ENCODE measurements around the gene LMNTD2.

LMNTD2 gene

DNA sequence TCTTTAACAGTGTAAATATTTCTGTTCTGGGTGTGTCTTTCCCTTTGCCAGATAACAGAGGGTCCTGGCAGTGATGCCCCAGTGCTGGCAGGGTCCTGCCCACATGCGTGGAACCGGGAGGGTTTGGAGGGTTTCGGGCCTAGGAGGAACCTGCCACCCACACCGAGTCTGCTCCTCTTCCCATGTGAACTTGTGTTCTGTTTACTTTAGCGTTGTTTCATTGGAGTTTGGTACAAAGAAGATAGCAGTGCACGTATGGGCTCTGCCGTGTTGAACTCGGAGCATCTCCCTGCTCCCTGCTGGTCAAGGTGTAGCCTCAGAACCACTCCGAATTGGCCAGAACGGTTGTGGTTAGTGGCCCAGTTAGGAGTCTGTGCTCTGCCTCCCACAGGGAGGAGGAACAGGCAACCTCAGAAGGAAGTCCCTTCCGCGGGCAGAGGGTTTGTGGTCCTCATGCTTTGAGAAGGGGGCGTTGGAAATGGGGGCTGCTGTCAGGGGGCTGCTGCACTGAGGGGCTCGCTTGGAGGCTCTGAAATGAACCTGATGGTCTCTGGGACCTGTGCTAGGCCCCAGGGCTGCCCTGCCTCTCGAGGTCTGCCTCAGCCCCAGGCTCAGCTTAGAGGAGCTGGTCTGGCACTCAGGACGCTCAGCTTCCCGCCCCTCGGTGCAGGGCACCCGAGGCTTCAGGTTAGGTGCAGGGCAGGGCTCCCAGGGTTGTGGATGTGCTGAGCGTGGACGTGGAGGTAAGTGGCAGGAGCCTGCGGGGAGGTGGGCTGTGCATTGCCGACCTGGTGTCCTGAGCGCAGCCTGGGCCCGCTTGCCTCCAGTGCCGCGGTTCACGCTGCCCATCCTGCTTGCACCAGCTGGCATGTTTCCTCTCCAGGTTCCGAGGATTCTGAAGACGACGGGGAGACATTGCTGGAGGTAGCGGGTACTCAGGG, 26.1 kb upstream of the LMNTD2 start:
- no peak for TF ChIP-seq TAF1 (IDR thresholded peaks at IDR 0.05; ENCODE audit: low read depth)

DNA sequence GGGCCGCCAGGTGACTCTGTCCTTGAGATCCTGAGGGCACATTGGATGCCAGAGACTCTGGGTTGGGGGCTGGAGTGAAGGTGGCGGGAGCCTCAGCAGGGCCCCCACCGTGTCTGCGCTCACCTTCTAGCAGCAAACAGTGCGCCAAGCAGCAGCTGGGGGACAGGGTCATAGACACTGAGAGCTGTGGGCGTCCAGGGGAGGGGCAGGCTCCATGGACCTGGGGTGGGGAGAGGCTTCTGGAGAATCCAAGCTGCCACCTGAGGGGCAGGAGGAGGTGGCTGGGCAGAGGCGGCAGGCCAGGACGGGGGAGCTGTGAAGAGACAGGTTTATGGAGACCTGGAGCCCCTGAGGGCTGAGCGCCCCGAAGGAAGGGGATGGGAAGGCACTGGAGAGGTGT, 23.7 kb upstream of the LMNTD2 start:
- TF ChIP-seq, protein P1, sequence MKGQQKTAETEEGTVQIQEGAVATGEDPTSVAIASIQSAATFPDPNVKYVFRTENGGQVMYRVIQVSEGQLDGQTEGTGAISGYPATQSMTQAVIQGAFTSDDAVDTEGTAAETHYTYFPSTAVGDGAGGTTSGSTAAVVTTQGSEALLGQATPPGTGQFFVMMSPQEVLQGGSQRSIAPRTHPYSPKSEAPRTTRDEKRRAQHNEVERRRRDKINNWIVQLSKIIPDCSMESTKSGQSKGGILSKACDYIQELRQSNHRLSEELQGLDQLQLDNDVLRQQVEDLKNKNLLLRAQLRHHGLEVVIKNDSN (IDR thresholded peaks at IDR 0.05), result no peak
- TF ChIP-seq, protein P2, sequence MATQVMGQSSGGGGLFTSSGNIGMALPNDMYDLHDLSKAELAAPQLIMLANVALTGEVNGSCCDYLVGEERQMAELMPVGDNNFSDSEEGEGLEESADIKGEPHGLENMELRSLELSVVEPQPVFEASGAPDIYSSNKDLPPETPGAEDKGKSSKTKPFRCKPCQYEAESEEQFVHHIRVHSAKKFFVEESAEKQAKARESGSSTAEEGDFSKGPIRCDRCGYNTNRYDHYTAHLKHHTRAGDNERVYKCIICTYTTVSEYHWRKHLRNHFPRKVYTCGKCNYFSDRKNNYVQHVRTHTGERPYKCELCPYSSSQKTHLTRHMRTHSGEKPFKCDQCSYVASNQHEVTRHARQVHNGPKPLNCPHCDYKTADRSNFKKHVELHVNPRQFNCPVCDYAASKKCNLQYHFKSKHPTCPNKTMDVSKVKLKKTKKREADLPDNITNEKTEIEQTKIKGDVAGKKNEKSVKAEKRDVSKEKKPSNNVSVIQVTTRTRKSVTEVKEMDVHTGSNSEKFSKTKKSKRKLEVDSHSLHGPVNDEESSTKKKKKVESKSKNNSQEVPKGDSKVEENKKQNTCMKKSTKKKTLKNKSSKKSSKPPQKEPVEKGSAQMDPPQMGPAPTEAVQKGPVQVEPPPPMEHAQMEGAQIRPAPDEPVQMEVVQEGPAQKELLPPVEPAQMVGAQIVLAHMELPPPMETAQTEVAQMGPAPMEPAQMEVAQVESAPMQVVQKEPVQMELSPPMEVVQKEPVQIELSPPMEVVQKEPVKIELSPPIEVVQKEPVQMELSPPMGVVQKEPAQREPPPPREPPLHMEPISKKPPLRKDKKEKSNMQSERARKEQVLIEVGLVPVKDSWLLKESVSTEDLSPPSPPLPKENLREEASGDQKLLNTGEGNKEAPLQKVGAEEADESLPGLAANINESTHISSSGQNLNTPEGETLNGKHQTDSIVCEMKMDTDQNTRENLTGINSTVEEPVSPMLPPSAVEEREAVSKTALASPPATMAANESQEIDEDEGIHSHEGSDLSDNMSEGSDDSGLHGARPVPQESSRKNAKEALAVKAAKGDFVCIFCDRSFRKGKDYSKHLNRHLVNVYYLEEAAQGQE (IDR thresholded peaks at IDR 0.05; ENCODE audit: low read depth), result no peak
- no peak for TF ChIP-seq RAD21 (IDR thresholded peaks at IDR 0.05; ENCODE audit: low read depth)
- no peak for TF ChIP-seq CEBPB (IDR thresholded peaks at IDR 0.05)
- TF ChIP-seq YY1 (IDR thresholded peaks at IDR 0.05; ENCODE audit: low read depth), result no peak
- no peak for TF ChIP-seq TAF1 (IDR thresholded peaks at IDR 0.05; ENCODE audit: low read depth)
- no peak for TF ChIP-seq ZBTB7A (IDR thresholded peaks at IDR 0.05; ENCODE audit: low read depth)
- TF ChIP-seq, protein P3, sequence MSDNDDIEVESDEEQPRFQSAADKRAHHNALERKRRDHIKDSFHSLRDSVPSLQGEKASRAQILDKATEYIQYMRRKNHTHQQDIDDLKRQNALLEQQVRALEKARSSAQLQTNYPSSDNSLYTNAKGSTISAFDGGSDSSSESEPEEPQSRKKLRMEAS (IDR thresholded peaks at IDR 0.05), result no peak
- TF ChIP-seq TEAD4 (IDR thresholded peaks at IDR 0.05), result no peak
- TF ChIP-seq EP300 (IDR thresholded peaks at IDR 0.05; ENCODE audit: borderline replicate concordance), result no peak
- no peak for TF ChIP-seq EGR1 (IDR thresholded peaks at IDR 0.05)
- no peak for TF ChIP-seq TCF12 (IDR thresholded peaks at IDR 0.05; ENCODE audit: low read depth)
- no peak for TF ChIP-seq FOXM1 (IDR thresholded peaks at IDR 0.05; ENCODE audit: borderline replicate concordance, low read depth)
- no peak for TF ChIP-seq CREB1 (IDR thresholded peaks at IDR 0.05; ENCODE audit: low read depth)
- no peak for TF ChIP-seq NFIC (IDR thresholded peaks at IDR 0.05)

DNA sequence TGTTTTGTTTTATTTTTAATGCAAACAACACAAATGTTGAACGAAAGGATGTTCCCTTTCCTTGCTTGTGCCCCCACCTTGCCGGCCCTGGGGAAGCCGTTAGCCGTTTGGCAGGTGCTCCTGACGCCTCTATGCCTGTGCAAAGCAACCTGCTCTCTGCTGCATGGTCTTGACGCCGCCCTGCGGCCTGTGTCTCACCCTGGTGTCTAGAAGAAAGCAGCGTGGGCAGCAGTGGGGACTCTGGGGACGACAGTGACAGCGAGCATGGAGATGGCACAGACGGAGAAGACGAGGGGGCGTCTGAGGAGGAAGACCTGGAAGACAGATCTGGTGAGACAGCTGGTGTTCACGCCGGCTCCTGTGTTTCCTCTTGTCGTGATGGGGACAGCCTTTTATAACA, 21.2 kb upstream of the LMNTD2 start:
- TF ChIP-seq TEAD4 (IDR thresholded peaks at IDR 0.05), result no peak
- no peak for TF ChIP-seq TAF1 (IDR thresholded peaks at IDR 0.05; ENCODE audit: low read depth)

DNA sequence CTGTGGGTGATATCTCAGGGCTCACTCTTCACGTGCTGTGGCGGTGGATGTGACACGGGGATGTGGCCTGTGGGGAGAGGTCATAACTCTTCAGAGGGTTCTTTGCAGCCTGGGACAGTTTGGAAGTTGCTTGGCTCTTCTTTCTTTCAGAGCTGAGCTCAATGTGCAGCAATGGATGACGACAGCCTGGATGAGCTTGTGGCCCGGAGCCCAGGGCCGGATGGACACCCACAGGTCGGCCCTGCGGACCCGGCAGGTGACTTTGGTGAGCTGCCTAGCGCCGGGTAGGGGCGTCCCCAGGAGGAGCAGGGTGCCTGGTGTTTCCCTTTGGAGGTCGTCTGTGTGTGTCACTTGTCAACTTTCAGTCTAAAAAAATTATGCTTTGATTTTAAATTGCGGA, 20.8 kb upstream of the LMNTD2 start:
- TF ChIP-seq ZBTB7A (IDR thresholded peaks at IDR 0.05; ENCODE audit: low read depth) (no peak), TAF1 (IDR thresholded peaks at IDR 0.05; ENCODE audit: low read depth) (no peak), YY1 (IDR thresholded peaks at IDR 0.05; ENCODE audit: low read depth) (no peak), TCF12 (IDR thresholded peaks at IDR 0.05; ENCODE audit: low read depth) (no peak), NFIC (IDR thresholded peaks at IDR 0.05) (no peak), FOXM1 (IDR thresholded peaks at IDR 0.05; ENCODE audit: borderline replicate concordance, low read depth) (no peak), CREB1 (IDR thresholded peaks at IDR 0.05; ENCODE audit: low read depth) (no peak), EGR1 (IDR thresholded peaks at IDR 0.05) (no peak), TEAD4 (IDR thresholded peaks at IDR 0.05) (no peak), EP300 (IDR thresholded peaks at IDR 0.05; ENCODE audit: borderline replicate concordance) (no peak), CEBPB (IDR thresholded peaks at IDR 0.05) (no peak)
- TF ChIP-seq, protein P2 (IDR thresholded peaks at IDR 0.05; ENCODE audit: low read depth), result no peak
- TF ChIP-seq, protein P1 (IDR thresholded peaks at IDR 0.05), result no peak

DNA sequence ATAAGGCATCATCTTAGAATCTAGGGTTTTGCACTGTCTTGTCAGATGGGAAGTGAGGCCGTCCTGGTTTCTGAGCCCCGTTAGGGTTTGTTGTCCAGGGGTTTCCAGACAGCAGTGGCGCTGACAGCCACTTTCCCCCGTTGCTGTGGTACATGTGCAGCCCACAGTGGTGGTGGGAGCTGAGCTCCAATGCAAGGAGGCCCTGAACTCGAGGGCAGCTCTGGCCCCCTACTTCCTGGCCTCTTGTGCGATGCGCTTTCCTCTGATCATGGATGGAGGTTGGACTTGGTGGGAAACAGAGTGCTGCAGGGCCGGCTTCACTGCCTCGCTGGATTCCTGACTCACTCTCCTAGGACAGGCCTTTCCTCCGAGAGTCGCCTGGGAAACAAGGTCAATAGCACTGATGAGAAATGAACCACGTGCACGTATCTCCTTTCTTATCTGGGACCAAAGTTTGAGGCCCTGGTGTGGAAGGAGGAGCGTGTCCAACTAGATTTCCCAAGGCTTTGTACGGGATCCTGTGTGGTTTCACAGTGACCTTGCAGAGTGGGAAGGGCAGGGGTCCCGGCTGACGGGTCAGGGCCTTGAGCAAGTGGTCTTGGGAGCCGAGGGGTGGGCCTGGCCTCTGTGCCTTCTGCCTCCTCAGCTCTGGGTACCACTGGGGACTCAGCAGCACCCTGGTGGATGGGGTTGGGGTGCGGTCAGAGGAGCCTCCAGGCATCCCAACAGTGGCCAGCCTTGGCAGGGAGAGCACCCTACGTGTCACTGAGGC, 19.5 kb upstream of the LMNTD2 start:
- TF ChIP-seq NFIC (IDR thresholded peaks at IDR 0.05) (no peak), FOXM1 (IDR thresholded peaks at IDR 0.05; ENCODE audit: borderline replicate concordance, low read depth) (no peak), EP300 (IDR thresholded peaks at IDR 0.05; ENCODE audit: borderline replicate concordance) (no peak), CREB1 (IDR thresholded peaks at IDR 0.05; ENCODE audit: low read depth) (no peak), TCF12 (IDR thresholded peaks at IDR 0.05; ENCODE audit: low read depth) (no peak), TAF1 (IDR thresholded peaks at IDR 0.05; ENCODE audit: low read depth) (no peak), YY1 (IDR thresholded peaks at IDR 0.05; ENCODE audit: low read depth) (no peak), TEAD4 (IDR thresholded peaks at IDR 0.05) (no peak), RAD21 (IDR thresholded peaks at IDR 0.05; ENCODE audit: low read depth) (no peak), ZBTB7A (IDR thresholded peaks at IDR 0.05; ENCODE audit: low read depth) (no peak)
- TF ChIP-seq, protein P3 (IDR thresholded peaks at IDR 0.05), result no peak
- TF ChIP-seq, protein P1 (IDR thresholded peaks at IDR 0.05), result no peak
- TF ChIP-seq, protein P2 (IDR thresholded peaks at IDR 0.05; ENCODE audit: low read depth), result no peak
